Glomerular visceral epithelial cell (primary cell): ENCODE results near the gene SH2D6.
A peak's percentile ranks its signal among the peaks of the same experiment; 100 is the strongest.

ENCODE experiments used
- DNase-seq: peaks from one replicate; pipeline ENCODE4 v3.0.0-alpha.2; 2016; ENCODE audit errors: extremely low spot score

SH2D6 gene

DNA sequence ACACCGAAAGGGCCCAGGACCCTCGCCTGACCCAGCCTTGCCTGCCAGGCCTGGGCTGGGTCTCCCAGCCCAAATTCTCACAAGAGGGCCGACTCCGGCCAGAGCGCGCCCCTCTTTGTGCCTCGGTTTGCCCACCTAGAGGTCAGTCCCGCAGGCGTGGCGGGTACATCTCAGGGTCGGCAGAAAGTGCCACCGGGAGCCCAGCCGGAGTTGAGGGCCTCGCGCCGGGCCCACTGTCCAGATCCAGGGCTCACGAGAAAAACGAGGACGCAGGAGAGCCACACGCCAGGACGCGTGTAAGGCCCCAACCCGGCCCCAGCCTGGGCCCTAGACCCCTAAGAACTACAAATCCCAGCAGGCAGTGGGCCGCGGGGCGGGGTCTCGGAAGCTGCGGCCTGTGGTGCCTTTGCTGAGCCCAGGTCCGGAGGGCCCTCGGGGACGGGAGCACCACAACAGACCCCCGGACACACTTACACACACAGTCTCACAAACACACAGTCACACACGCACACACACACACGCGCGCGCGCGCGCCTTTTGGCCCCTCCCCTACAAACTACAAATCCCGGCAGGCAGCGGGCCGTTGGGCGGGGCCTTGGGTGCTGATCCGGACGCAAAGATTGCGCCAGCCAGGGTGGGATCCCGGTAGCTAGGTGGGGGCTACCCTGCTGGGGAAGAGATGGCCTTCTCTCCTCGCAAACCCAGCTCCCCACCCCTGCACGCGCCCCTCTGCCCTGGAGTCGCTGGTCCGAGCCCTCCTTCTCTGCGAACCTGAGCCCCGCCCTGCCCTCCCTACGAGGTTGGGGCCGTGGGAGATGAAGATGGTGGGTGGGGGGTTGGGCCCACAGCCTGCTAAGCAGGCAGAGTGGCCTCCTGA lies at the start of gene SH2D6:
SH2D6 (plus strand) TSS at position 583 of the 877 bp plus-strand sequence. CDS start 10,752 bp downstream, outside the sequence.
- DNase-seq: peak; percentile 64

DNA sequence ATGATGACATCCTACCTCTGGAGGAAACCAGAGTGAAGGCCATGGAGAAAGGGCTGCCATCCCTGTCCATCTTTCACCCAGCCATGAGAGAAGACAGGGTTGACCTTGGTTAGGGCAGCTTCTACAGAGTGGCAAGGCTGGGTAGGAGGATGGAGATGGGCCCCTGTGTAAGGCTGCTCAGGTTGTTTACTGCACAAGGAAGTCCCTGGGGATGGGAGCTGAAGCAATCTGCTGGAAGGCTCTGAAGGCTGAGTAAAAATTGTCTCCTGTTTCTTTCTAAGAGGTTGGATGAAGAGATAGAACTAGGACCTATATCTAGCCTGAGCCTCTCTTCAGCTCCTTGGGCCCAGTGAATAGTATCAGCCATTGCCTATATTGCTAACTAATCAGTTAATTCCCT lies 49.6 kb upstream of the SH2D6 start:
- no peak for DNase-seq

DNA sequence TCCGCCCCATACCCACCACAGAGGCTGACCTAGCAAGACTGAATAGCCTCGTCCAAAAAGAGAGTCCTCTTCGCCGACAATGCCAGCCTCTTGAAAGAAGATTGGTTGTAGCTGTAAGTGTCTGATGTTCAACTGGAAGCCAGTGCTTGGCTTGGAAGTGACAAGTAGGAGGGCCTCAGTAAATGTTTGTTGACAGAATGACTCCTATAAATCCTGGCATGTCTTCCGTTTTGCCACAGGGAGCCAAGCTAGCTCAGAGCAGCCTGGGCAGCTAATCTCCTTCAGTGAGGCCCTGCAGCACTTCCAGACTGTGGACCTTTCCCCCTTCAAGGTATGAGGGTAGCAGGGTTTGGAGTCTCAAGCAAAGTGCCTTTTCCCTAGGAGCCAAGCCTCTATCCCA lies 49.0 kb upstream of the SH2D6 start:
- DNase-seq: no peak

DNA sequence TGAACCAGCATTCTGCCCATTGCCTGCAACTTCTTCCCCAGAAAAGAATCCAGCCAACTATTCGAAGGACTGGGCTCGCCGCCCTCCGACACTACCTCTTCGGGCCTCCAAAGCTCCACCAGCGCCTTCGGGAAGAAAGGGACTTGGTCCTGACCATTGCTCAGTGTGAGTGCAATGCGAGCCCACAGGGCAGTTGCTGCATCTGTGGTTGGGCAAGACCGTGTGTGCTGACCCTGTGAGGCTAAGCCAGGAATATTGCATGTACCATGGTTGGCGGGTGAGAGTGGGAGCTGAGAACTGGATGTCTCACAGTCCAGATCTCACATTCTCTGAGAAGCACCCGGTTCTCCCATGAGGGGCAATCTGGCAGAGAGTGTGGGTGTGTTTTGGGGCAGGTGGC lies 47.5 kb upstream of the SH2D6 start:
- DNase-seq: no peak

DNA sequence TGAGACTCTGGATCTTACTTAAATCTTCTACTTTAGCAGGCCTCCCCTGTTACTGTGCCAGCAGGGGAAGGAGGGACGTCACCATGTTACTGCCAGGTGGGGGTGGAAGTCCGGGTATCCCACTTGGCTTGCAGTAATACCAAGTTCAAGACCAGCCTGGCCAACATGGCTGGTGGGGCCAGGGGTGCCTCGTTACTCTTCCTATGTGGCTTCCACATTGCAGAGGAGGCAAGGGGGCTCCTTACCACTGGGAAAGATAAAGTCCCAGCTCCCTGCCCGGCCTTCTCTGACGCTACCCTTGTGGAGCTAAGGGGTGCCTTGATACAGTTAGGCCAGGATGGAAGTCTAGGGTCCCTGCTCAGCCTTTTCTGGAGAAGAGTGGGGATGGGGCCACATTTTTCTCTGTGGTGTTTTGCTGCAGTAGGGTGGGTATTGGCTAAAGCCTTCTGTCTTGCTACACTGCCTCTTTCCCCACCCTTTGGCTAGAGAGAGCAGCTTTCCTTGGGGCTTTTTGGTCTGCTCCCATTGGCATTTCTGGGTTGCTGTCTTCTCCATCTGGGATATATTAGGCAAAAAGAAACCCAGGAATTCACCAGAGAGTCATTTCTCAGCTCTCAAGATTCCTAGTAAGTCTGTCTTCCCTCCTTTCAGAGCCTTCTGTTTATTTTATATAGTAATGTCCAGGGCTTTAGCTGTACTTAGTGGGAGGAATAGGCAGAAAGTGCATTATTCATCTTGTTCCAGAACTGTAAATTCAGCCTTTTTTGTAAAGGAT lies 42.0 kb upstream of the SH2D6 start:
- DNase-seq: no peak

DNA sequence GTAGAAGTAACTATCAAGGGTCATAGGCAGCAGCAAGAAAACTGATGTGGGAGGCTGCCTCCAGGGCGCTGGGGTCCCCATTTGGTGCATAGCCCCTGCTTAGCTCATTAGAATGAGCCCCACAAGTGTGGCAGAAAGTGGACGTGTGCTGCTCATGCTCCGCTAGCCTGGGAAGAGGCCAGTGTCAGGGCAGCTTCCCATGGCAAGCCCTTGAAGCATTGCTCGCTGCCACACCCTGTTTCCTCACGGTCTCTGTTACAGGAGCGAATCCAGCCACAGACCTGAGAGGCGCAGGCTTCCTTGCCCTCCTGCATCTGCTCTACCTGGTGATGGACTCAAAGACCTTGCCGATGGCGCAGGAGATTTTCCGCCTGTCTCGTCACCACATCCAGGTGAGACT lies 41.4 kb upstream of the SH2D6 start:
- no peak for DNase-seq

DNA sequence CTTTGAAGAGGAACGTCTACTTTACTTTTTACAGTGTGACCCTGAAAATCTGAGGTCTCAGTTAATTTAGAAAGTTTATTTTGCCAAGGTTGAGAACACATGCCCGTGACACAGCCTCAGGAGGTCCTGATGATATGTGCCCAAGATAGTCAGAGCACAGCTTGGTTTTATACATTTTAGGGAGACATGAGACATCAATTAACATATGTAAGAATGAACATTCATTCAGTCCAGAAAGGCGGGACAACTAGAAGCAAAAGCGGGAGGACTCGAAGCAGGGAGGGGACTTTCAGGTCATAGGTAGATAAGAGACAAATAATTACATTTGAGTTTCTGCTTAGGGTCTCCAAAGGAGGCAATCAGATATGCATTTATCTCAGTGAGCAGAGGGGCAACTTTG lies 40.3 kb upstream of the SH2D6 start:
- no peak for DNase-seq

DNA sequence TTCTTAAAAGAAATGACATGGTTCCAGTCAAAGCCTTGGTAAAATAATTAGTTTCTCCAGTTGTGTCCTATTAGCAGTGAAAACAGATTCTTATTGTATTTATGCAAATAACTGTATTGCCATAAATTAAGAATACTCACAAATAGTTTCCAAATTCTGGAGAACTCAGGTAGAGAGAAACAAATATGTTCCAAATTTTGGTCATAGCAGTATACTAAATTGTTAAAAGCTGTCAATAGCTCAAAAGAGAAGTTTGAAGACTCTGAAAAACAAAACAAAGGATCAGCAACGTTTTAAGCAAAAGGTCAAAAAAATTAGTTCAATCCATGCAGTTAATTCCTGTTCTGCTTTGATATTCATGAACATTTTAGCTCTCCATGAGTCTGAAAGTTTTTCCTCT lies 38.5 kb upstream of the SH2D6 start:
- DNase-seq: no peak

DNA sequence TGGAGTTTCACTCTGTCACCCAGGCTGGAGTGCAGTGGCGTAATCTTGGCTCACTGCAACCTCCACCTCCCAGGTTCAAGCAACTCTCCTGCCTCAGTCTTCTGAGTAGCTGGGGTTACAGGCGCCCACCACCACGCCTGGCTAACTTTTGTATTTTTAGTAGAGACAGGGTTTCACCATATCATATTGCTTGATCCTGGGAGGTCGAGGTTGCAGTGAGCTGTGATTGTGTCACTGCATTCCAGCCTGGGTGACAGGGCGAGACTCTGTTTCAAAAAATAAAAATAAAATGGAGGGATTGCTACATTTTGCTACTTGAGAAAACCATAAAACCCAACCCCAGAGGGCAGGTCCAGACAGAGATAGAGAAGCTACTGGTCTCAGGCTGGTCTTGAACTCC lies 35.4 kb upstream of the SH2D6 start:
- DNase-seq: peak; percentile 17

DNA sequence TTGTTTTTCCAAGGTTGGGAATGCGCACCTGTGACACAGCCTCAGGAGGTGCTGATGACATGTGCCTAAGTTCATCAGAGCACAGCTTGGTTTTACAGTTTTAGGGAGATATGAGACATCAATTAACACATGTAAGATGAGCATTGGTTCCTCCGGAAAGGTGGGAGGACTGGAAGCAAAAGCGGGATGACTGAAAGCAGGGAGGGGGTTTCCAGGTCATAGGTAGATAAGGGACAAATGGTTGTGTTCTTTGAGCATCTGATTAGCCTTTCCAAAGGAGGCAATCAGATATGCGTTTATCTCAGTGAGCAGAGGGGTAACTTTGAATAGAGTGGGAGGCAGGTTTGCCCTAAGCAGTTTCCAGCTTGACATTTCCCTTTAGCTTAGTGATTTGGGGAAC lies 34.7 kb upstream of the SH2D6 start:
- DNase-seq: no peak

DNA sequence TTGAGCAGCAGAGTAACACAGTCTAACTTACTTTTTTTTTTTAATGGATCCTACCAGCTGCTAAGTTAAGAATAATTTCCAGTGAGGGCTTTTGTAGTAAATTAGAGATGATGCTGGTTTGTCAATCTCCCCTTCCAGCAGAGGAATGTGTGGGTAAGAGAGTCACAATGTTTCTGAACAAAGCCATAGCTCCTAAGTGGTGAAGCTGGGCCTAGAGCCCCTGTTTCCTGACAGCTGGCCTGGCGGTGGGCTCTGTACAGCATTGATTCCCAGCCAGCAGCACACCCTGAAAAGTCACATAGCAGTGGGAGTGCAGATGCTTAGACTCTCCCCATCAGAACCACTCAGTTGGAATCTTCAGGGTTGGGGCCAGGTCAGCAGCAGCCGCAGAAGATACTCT lies 32.8 kb upstream of the SH2D6 start:
- DNase-seq: no peak

DNA sequence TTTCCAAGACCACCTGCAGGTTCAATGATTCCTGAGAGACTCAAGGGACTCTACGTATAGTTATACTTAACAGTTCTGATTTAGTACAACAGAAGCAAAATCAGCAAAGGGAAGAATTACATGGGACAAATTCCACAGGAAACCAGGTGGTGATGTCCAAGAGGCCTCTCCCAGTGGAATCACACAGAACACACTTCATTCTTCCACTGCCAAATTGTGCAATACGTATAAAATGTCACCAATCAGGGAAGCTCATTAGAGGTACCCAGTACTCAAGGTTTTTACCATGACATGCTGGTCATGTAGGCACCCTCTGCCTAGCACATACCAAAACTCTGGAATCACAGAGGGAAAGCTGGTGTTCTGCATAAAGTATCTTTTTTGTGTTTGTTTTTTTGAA lies 30.8 kb upstream of the SH2D6 start:
- no peak for DNase-seq

DNA sequence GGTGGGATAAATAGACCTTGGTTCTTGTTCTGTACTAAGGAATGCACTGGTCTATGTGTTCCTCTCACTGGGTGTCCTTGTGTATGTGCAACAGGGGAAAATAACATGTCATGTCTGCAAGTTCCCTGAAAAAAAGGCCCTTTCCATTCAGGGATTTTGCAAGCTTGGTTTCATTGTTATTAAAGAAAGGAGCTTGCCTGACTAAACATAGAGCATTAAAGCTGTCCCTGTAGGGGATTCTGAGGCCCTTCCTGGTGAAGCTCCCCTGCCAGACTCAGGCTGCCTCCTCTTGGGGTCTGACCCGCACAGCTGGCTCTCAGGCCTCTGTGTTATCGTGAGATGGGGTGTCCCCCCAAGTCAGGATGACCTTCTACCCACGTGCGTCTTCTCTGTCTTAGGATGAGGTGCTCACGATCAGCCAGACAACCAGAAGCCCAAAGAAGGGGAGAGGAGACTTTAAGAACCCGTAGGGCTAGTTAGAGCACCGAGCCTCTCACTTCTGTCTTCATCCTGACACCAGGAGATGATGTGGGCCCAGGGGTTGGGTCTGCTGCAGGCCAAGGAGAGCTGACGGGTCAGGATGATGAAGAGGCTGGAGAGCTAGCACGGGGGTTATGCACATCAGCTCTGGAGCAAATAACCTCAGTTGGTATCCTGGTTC lies 29.5 kb upstream of the SH2D6 start:
- no peak for DNase-seq

DNA sequence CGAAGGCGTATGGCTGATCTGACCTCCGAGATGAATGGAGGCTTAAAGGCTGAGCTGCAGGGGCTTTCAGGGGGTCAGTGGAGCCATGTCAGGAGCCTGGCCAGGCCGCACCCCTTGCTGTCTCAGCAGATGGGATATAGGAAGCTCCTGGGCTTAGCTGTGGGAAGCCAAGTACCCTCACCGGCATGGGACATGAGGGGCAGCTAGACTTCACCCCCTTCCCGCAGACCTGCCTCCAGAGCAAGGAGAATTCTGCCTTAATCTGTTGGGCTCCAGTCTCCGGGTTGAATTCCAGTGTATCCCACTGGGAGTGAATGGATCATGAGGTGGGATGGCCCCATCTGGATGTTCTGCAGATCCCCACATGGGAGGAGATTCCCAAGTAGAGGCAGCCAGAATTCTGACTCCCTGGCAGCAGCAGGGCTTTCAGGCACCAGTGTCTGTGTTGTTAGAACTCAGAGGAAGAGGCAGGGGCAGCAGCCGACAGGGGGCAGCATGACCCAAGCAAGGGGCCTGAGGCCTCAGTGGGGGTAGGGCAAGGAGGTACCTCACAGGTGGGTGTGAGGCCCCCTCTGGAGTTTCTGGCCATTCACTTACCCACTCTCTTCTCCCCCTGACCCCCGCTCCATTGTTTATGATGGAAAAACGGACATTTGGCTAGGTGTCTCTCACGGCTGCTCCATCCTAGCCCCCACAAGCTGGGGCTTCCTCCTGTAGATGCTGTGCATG lies 27.4 kb upstream of the SH2D6 start:
- DNase-seq: no peak

DNA sequence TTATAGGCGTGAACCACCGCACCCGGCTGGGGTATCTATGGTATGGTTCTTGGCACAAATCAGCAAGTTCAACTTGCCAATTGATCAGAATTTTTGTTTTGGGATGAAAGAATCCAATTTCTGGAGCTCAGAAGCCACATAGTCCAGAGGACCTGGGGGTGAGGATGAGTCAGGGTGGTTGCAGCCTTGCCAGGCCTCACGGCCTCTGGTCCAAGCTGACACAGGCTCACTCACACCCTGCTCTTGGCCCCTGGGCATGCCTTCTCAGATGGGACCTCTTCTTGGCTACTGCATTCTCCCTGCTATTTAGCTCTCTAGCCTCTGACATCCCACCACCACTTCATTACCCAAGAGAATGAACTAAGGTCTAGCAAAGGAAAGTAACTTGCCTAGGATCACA lies 24.7 kb upstream of the SH2D6 start:
- DNase-seq: no peak

DNA sequence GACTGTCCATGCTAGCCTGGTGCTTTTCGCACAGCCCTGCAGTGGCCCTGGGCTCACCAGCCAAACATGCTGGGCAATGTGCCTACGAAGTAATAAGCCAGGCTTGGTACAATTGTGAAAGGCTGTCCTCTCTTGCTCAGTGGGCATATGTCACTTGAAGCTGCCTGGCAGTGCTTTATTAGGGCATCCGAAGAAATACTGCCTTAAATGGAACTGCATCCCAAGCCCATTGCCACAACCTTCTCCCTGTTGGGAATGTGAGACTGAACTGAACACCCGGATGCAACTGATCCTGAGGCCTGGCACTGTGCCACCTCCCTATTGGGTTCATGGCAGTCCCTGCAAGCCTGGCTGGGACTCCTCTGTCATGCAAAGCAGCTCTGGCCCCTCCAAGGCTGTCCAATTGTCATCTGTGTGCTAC lies 24.2 kb upstream of the SH2D6 start:
- no peak for DNase-seq

DNA sequence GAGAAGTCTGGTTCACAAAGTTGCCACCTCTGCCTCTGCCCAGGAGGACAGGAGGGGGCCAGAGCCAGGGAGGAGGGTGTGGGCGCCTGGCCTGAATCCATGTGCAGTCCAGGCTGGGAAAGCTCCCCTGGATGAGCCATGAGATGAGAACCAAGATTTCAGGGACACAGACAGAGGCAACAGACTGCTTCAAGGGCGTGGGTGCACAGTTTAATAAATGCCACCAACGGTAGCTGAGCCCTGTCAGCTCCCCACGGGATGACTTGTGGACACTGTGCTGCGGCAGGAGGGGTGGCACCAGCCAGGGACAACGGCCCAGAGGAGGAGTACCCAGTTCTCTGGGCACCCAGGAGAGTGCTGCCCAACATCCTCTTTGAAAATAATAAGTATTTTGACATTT lies 23.5 kb upstream of the SH2D6 start:
- no peak for DNase-seq

DNA sequence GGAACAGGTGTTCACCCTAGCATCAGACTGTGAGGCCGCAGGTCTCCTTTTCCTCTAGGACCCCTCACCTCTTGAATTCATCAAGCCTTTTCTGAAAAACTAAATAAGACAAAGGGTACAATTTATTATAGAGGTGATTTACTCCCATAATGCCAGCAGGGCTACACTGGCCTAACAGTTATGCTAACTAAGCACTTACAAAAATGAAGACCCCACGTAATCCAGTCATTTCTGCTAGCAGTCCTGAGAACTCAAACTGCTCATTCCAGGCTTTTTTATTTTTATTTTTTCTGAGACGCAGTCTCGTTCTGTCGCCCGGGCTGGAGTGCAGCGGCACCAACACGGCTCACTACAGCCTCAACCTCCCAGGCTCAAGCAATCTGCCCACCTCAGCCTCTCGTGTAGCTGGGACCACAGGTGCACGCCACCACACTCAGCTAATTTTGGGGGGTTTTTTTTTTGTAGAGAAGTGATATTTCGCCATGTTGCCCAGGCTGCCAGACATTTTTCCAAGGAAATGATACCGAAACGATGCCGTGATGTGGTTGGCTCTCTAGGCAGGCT lies 22.5 kb upstream of the SH2D6 start:
- no peak for DNase-seq

DNA sequence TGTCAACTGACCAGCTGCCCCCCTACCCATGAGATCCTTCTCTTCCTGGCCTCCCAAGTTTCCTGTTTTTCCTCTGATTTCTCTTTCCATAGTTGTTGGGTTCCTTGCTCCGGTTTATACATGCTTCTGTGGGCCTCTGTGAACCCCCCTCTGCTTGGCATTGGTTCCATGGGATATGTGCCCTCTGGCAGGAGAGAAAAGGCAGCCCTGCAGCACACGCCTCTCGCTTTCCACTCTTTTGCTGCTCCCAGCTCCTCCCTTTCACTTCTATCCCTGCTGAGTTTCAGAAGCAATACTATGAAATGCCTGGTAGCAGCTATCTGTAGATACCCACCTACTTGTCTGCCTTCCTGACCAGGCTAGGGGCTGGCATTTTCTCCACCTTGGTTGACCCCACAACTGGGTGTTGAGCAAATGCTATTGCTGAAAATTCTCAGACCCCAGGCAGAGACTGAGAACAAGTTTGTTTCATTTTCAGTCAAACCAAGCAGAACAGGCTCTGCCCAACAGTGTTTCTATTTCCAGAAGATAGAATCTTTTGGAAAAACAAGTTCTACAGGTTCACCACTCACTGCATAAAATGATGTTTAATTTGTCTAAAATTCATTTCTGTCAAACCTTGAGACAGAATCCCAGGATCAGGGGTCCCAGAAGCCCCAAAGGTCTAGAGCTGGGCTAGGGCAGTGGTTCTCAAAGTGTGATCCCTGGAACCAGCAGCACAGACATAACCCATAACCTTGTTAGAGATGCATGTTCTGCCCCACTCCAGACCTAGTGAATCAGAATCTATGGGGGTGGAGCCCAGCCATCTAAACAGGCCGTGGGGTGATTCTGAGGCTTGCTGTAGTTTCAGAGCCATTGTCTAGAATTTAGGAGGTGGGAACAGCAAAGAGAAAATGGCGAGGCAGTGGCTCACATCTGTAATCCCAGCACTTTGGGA lies 21.7 kb upstream of the SH2D6 start:
- no peak for DNase-seq

DNA sequence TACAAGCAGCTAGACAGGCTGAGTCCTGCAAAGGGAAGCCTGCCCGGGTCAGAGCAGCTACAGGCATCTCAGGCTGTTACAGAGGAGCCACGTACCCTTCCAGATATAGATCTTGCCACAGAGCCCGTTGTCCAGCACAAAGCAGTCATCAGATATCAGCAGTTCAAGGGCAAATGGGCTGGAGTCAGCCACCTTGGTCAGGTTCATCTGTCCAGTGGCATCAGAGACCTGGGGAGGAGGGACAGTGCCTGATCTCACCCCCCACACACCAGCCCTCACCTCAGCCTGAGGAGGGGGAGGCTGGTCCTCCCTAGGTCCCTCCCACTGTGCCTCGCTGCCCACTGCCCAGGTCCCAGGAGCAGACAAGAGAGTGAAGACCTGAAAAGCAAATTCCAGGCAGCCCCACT lies 20.6 kb upstream of the SH2D6 start:
- no peak for DNase-seq
